Lung (tissue), 10 donors: ENCODE results near the gene TLK2. TPM values are rescaled to one million over a fixed set of nuclear protein-coding genes. Genes with fewer than 3 reads are reported as not detected.
"Not testable (repeated sequence)": the region's sequence is repeated elsewhere in the genome, so short reads cannot be mapped to it uniquely, and the experiment has no call there.

Source experiments
- ATAC-seq: fragments of 200-7000 bp; cut with Tn5 transposase; one replicate; pipeline ENCODE4 v1.9.1; 2020; ENCODE audit warnings: moderate number of reproducible peaks; ENCODE audit not compliant: insufficient read depth, low FRiP score
- DNase-seq, 3 donors: peaks; one replicate each; pipeline ENCODE4 v3.0.0-alpha.2; 2013 to 2017
- H3K27ac ChIP-seq, 2 donors: one replicate each; pipeline ENCODE4 v1.5.1; 2013; ENCODE audit warnings: mild to moderate bottlenecking in 2 of 2, moderate library complexity in 2 of 2, control low read depth in 1 of 2, inconsistent platforms in 1 of 2, low read depth in 1 of 2, low read length in 1 of 2
- H3K27me3 ChIP-seq, 3 donors: one replicate each; pipeline ENCODE4 v1.5.1; 2013; ENCODE audit warnings: low read length in 2 of 3; ENCODE audit not compliant: control insufficient read depth in 3 of 3, insufficient read depth in 3 of 3
- H3K36me3 ChIP-seq, 4 donors: one replicate each; pipeline ENCODE4 v1.5.1; 2013; ENCODE audit warnings: low read length in 4 of 4, mild to moderate bottlenecking in 1 of 4, moderate library complexity in 1 of 4; ENCODE audit not compliant: control insufficient read depth in 4 of 4, insufficient read depth in 4 of 4
- H3K4me1 ChIP-seq, 5 donors: one replicate each; pipeline ENCODE4 v1.5.1; 2013; ENCODE audit warnings: low read length in 5 of 5, mild to moderate bottlenecking in 2 of 5, moderate library complexity in 1 of 5; ENCODE audit not compliant: control insufficient read depth in 5 of 5, insufficient read depth in 5 of 5
- H3K4me3 ChIP-seq: one replicate; pipeline ENCODE4 v1.5.1; 2013; ENCODE audit warnings: mild to moderate bottlenecking, control low read depth, moderate library complexity
- H3K9ac ChIP-seq, 2 donors: one replicate each; pipeline ENCODE4 v1.5.1; 2013; ENCODE audit warnings: low read length in 2 of 2, control low read depth in 1 of 2; ENCODE audit not compliant: insufficient read depth in 1 of 2
- H3K9me3 ChIP-seq, 4 donors: one replicate each; pipeline ENCODE4 v1.5.1; 2013; ENCODE audit warnings: low read length in 3 of 4, mild to moderate bottlenecking in 1 of 4, moderate library complexity in 1 of 4; ENCODE audit not compliant: control insufficient read depth in 4 of 4, insufficient read depth in 3 of 4
- WGBS, 2 donors: extraction: QIAGEN DNeasy Blood & Tissue Kit; methylation state at CpG; one replicate each; pipeline ENCODE4 v1.1.7; 2013; 5-methylcytosine and 5-hydroxymethylcytosine counted together
- polyA plus RNA-seq, 2 donors: library from polyadenylated mRNA; stranded (reverse); fragments of 200-250 nt; gene quantifications; one replicate each; pipeline ENCODE4 v1.2.1, GENCODE V29; 2013
- total RNA-seq, 2 donors: library from RNA; depleted of rRNA in 1 of 2; stranded (reverse); fragments of >200 nt in 1 of 2; gene quantifications; one replicate each; pipeline ENCODE4 v1.2.1, GENCODE V29; 2014 to 2021
- donor health status: Bipolar disorder and iron deficiency.
- donor health status: healthy.
- donor health status: DM: yes; HTN: yes; CAD: no.

Gene TLK2
- total and polyA plus RNA-seq, 4 donors: 11.6 to 87.7 (median 26.0) TPM

GRCh38 chr17:62470666-62471379 is 7.8 kb upstream of the TLK2 start:
- H3K36me3 ChIP-seq, H3K9me3 ChIP-seq, H3K9ac ChIP-seq, H3K4me3 ChIP-seq, H3K4me1 ChIP-seq, H3K27me3 ChIP-seq: not testable (repeated sequence)
- WGBS, 2 donors: 33 to 34% methylated on average over 6 of the region's 8 CpGs
- H3K27ac ChIP-seq: peak overlapping the region in 1 of 2 donors; percentile 83
- DNase-seq: peak; percentile 51 to 63 (median 53)
- ATAC-seq: peak; percentile 46

- not testable (repeated sequence) for H3K27me3 ChIP-seq, H3K4me3 ChIP-seq, H3K9ac ChIP-seq, H3K36me3 ChIP-seq, ATAC-seq, H3K9me3 ChIP-seq, H3K27ac ChIP-seq, H3K4me1 ChIP-seq
- 71 to 85% methylated on average over 9 of the region's 9 CpGs for WGBS, 2 donors
- DNase-seq: peak in 2 of 3 donors; percentile 20 to 27
Measured at GRCh38 chr17:62471380-62471880, 7.2 kb upstream of the TLK2 start.

- not testable (repeated sequence) for H3K27ac ChIP-seq, H3K4me1 ChIP-seq, ATAC-seq, H3K9ac ChIP-seq, H3K36me3 ChIP-seq, H3K27me3 ChIP-seq, H3K9me3 ChIP-seq, H3K4me3 ChIP-seq
- 80 to 81% methylated on average over 8 of the region's 8 CpGs for whole genome bisulfite sequencing, 2 donors
- DNase-seq: peak in 1 of 3 donors; percentile 0
Measured at GRCh38 chr17:62473030-62473982, 5.3 kb upstream of the TLK2 start.

GRCh38 chr17:62477111-62477510 is 1.5 kb upstream of the TLK2 start:
- peak overlapping the region in 1 of 2 donors; percentile 58 for H3K27ac ChIP-seq
- not testable (repeated sequence) for H3K9me3 ChIP-seq, H3K9ac ChIP-seq, ATAC-seq, H3K27me3 ChIP-seq, H3K36me3 ChIP-seq, DNase-seq, H3K4me3 ChIP-seq, H3K4me1 ChIP-seq
- 94 to 96% methylated on average over 8 of the region's 8 CpGs for WGBS, 2 donors

GRCh38 chr17:62477718-62478408 is 762 bp upstream of the TLK2 start:
- H3K27ac ChIP-seq: peak overlapping the region; percentile 79 to 95
- not testable (repeated sequence) for H3K36me3 ChIP-seq, H3K4me1 ChIP-seq, H3K27me3 ChIP-seq, H3K9me3 ChIP-seq
- 1 to 2% methylated on average over 49 to 61 of the region's 61 CpGs for whole genome bisulfite sequencing, 2 donors
- DNase-seq: peak; percentile 14 to 24 (median 22)
- H3K4me3 ChIP-seq: peak overlapping the region; percentile 74
- peak; percentile 9 for ATAC-seq
- H3K9ac ChIP-seq: peak overlapping the region in 1 of 2 donors; percentile 25

- H3K4me1 ChIP-seq, H3K9me3 ChIP-seq, H3K27me3 ChIP-seq, H3K36me3 ChIP-seq: not testable (repeated sequence)
- ATAC-seq (peak; percentile 29), DNase-seq (peak; percentile 26 to 47 (median 32))
- Histone ChIP-seq H3K27ac (peak overlapping the region; percentile 93 to 98), H3K9ac (peak overlapping the region in 1 of 2 donors; percentile 25), H3K4me3 (peak overlapping the region; percentile 77)
- WGBS, 2 donors: 0 to 3% methylated on average over 37 to 83 of the region's 84 CpGs
Measured at GRCh38 chr17:62478880-62479638, 434 bp downstream of the TLK2 start.

- 1 to 2% methylated on average over 17 of the region's 22 CpGs for WGBS, 2 donors
- ATAC-seq: not testable (repeated sequence)
- peak overlapping the region; percentile 93 to 98 for H3K27ac ChIP-seq
Measured at GRCh38 chr17:62479639-62480258, 1.1 kb downstream of the TLK2 start.

More at GRCh38 chr17:62479639-62480258, 1.1 kb downstream of the TLK2 start:
- Histone ChIP-seq H3K4me3 (peak overlapping the region; percentile 77), H3K9ac (peak overlapping the region; percentile 25 to 82)
- not testable (repeated sequence) for H3K27me3 ChIP-seq, H3K9me3 ChIP-seq, H3K4me1 ChIP-seq, H3K36me3 ChIP-seq
- peak; percentile 14 to 34 (median 22) for DNase-seq
